Liver (tissue), 9 donors: ENCODE data around the gene TBC1D13. TPM values are rescaled to one million over a fixed set of nuclear protein-coding genes. Genes with fewer than 3 reads are reported as not detected.

Experiments used
- DNase-seq: peaks from one replicate; pipeline ENCODE4 v3.0.0-alpha.2; 2017; ENCODE audit warnings: low spot score
- H3K27ac ChIP-seq, 2 donors: one replicate each; pipeline ENCODE4 v1.7.0; 2013; ENCODE audit warnings: inconsistent platforms in 2 of 2, low read length in 2 of 2, control low read depth in 1 of 2, low read depth in 1 of 2, mild to moderate bottlenecking in 1 of 2
- H3K27me3 ChIP-seq, 4 donors: one replicate each; pipeline versions ENCODE4 v1.6.1 to v1.7.0; 2013; ENCODE audit warnings: low read length in 3 of 4, inconsistent platforms in 1 of 4, mild to moderate bottlenecking in 1 of 4, moderate library complexity in 1 of 4; ENCODE audit not compliant: control insufficient read depth in 4 of 4, insufficient read depth in 4 of 4
- H3K36me3 ChIP-seq, 4 donors: one replicate each; pipeline versions ENCODE4 v1.6.1 to v1.7.0; 2013; ENCODE audit warnings: low read length in 3 of 4, mild to moderate bottlenecking in 3 of 4, low read depth in 1 of 4, moderate library complexity in 1 of 4; ENCODE audit not compliant: control insufficient read depth in 4 of 4, insufficient read depth in 3 of 4
- H3K4me1 ChIP-seq, 4 donors: one replicate each; pipeline versions ENCODE4 v1.6.1 to v1.7.0; 2013; ENCODE audit warnings: low read length in 3 of 4, mild to moderate bottlenecking in 3 of 4, moderate library complexity in 1 of 4; ENCODE audit not compliant: control insufficient read depth in 4 of 4, insufficient read depth in 4 of 4
- H3K4me3 ChIP-seq, 3 donors: one replicate each; pipeline versions ENCODE4 v1.6.1 to v1.7.0; 2013; ENCODE audit warnings: low read length in 3 of 3, control low read depth in 1 of 3, low read depth in 1 of 3, mild to moderate bottlenecking in 1 of 3
- H3K9ac ChIP-seq, 2 donors: one replicate each; pipeline ENCODE4 v1.7.0; 2013; ENCODE audit warnings: low read length in 2 of 2, mild to moderate bottlenecking in 2 of 2, moderate library complexity in 2 of 2, control low read depth in 1 of 2, low read depth in 1 of 2
- H3K9me3 ChIP-seq, 4 donors: one replicate each; pipeline versions ENCODE4 v1.6.1 to v1.7.0; 2013; ENCODE audit warnings: low read length in 3 of 4; ENCODE audit not compliant: control insufficient read depth in 4 of 4
- EGR1 ChIP-seq, 2 donors: IDR thresholded peaks; 2 replicates each; pipeline ENCODE4 v1.6.1; 2016 to 2018; ENCODE audit warnings: antibody characterized with exemption in 2 of 2, low read depth in 2 of 2
- FOXA1 ChIP-seq: IDR thresholded peaks from 2 replicates; pipeline ENCODE4 v1.6.1; 2016; ENCODE audit warnings: antibody characterized with exemption
- FOXA2 ChIP-seq: IDR thresholded peaks from 2 replicates; pipeline ENCODE4 v1.6.1; 2016; ENCODE audit warnings: antibody characterized with exemption
- GABPA ChIP-seq, 2 donors: IDR thresholded peaks in 1 of 2; conservative IDR thresholded peaks in 1 of 2; 2 replicates each; pipeline ENCODE4 v1.6.1; 2016; ENCODE audit warnings: antibody characterized with exemption in 2 of 2, mild to moderate bottlenecking in 1 of 2, moderate library complexity in 1 of 2
- HNF4A ChIP-seq, 2 donors: conservative IDR thresholded peaks; 2 replicates each; pipeline ENCODE4 v1.6.1; 2016; ENCODE audit warnings: antibody characterized with exemption in 2 of 2, mild to moderate bottlenecking in 2 of 2
- HNF4G ChIP-seq: IDR thresholded peaks from 2 replicates; pipeline ENCODE4 v1.6.1; 2016; ENCODE audit warnings: antibody characterized with exemption
- JUND ChIP-seq, 2 donors: IDR thresholded peaks; 2 replicates each; pipeline ENCODE4 v1.6.1; 2016; ENCODE audit warnings: antibody characterized with exemption in 2 of 2
- NR2F2 ChIP-seq: IDR thresholded peaks from 2 replicates; pipeline ENCODE4 v1.6.1; 2016; ENCODE audit warnings: antibody characterized with exemption
- RAD21 ChIP-seq, 2 donors: IDR thresholded peaks; 2 replicates each; pipeline ENCODE4 v1.6.1; 2016; ENCODE audit warnings: antibody characterized with exemption in 2 of 2, mild to moderate bottlenecking in 2 of 2
- RXRA ChIP-seq, 2 donors: IDR thresholded peaks; 2 replicates each; pipeline ENCODE4 v1.6.1; 2017 to 2018; ENCODE audit warnings: antibody characterized with exemption in 2 of 2, mild to moderate bottlenecking in 1 of 2
- SP1 ChIP-seq: IDR thresholded peaks from 2 replicates; pipeline ENCODE4 v1.6.1; 2018; ENCODE audit warnings: antibody characterized with exemption, mild to moderate bottlenecking
- TAF1 ChIP-seq: conservative IDR thresholded peaks from 2 replicates; pipeline ENCODE4 v1.6.1; 2016; ENCODE audit warnings: antibody characterized with exemption, mild to moderate bottlenecking
- YY1 ChIP-seq: IDR thresholded peaks from 2 replicates; pipeline ENCODE4 v1.6.1; 2016; ENCODE audit warnings: antibody characterized with exemption, mild to moderate bottlenecking
- WGBS: extraction: QIAGEN DNeasy Blood & Tissue Kit; methylation state at CpG from one replicate; pipeline ENCODE4 v1.1.7; 2013; 5-methylcytosine and 5-hydroxymethylcytosine counted together
- polyA plus RNA-seq, 2 donors: library from polyadenylated mRNA; stranded (reverse) in 1 of 2; unstranded in 1 of 2; fragments of 200-250 nt in 1 of 2; fragments of >200 nt in 1 of 2; fragmentation: Nextera tagmentation in 1 of 2; extraction: Ambion mirVana in 1 of 2; gene quantifications; one replicate each; pipeline versions ENCODE4 v1.2.1 to v1.2.3, GENCODE V29; 2013 to 2015
- total RNA-seq, 2 donors: library from RNA; depleted of rRNA; stranded (reverse); fragments of >200 nt; gene quantifications; one replicate each; pipeline ENCODE4 v1.2.3, GENCODE V29; 2014
- TF ChIP-seq, protein P1 (sequence below): IDR thresholded peaks from 2 replicates; pipeline ENCODE4 v1.6.1; 2016; ENCODE audit warnings: antibody characterized with exemption
- TF ChIP-seq, protein P2 (sequence below): IDR thresholded peaks from 2 replicates; pipeline ENCODE4 v1.6.1; 2016; ENCODE audit warnings: antibody characterized with exemption, mild to moderate bottlenecking
- TF ChIP-seq, protein P3 (sequence below): IDR thresholded peaks from 2 replicates; pipeline ENCODE4 v1.6.1; 2016; ENCODE audit warnings: antibody characterized with exemption
- TF ChIP-seq, protein P4 (sequence below): IDR thresholded peaks from 2 replicates; pipeline ENCODE4 v1.6.1; 2016; ENCODE audit warnings: antibody characterized with exemption
- TF ChIP-seq, protein P5 (sequence below): fragments of 150-350 bp; IDR thresholded peaks from 2 replicates; pipeline ENCODE4 v1.5.1; 2017; ENCODE audit warnings: improper control_type of control experiment, low read depth, low read length; ENCODE audit not compliant: missing input control
- donor health status: healthy.
- donor health status: healthy.
- donor health status: healthy.
- donor health status: healthy.
- donor health status: healthy.

TBC1D13 gene
- total and polyA plus RNA-seq, 4 donors: 6.3 to 11.7 (median 8.0) TPM

DNA sequence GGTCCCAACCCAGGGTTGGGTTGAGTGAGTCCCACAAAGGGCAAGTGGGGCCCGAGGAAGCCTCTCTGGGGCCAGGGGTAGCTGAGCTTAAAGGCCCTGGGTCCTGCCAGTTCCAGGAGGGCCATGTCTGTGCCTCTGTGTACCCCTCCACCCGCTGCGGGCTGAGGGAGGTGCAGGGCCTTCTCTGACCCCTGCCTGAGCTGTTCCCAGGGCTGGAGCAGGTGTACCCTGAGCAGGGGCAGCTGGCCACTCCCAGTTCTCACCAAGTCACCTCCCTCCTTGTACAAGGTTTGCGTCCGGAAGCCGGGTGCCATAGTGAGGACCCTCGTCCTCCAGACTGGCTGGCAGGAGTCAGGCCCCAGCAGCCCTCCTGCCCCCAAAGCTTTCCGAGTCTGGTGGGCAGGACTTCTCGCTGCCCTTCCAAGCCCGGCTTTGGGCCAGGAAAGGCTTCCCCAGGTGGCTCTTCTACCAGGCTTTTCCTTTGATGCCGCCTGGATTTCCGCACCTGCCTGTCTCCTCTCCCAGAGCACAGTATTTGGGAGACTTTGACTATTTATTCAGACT lies 22.1 kb downstream of the TBC1D13 start (continued):
- TF ChIP-seq FOXA2: no peak

DNA sequence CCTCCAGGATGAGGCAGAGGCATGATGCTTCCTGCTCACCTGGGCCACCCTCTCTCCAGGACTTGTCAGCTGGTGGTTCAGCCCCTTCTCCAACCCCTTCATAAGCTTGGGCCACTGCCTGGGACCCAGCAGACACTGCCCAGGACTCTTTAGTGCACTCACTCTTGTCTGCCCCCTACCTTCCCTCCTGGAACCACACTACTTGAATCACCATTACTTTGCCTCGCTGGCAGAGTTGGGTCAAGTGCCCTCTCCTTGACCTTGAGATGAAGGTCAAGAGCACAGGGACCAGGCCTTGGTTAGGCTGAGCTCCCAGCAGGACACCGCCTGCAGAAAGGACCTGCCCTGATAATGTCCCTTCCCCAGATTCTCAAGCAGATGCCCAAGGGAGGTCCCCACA lies 22.8 kb downstream of the TBC1D13 start:
- WGBS: 80% methylated on average over 2 of the region's 2 CpGs
- Histone ChIP-seq H3K36me3 (peaks cover 17 to 36% (median 20%) of the 10 kb centered on the region in 4 donors), H3K4me3 (no peak overlapping the region), H3K4me1 (no peaks in the 10 kb centered on the region), H3K9me3 (no peaks in the 10 kb centered on the region), H3K27me3 (no peaks in the 10 kb centered on the region), H3K27ac (no peak overlapping the region), H3K9ac (no peak overlapping the region)
- no peak for TF ChIP-seq NR2F2
- no peak for TF ChIP-seq EGR1 (IDR thresholded peaks at IDR 0.05; ENCODE audit: low read depth in 2 of 2)
- no peak for TF ChIP-seq SP1
- TF ChIP-seq, protein P1, sequence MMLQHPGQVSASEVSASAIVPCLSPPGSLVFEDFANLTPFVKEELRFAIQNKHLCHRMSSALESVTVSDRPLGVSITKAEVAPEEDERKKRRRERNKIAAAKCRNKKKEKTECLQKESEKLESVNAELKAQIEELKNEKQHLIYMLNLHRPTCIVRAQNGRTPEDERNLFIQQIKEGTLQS: no peak
- TF ChIP-seq, protein P2, sequence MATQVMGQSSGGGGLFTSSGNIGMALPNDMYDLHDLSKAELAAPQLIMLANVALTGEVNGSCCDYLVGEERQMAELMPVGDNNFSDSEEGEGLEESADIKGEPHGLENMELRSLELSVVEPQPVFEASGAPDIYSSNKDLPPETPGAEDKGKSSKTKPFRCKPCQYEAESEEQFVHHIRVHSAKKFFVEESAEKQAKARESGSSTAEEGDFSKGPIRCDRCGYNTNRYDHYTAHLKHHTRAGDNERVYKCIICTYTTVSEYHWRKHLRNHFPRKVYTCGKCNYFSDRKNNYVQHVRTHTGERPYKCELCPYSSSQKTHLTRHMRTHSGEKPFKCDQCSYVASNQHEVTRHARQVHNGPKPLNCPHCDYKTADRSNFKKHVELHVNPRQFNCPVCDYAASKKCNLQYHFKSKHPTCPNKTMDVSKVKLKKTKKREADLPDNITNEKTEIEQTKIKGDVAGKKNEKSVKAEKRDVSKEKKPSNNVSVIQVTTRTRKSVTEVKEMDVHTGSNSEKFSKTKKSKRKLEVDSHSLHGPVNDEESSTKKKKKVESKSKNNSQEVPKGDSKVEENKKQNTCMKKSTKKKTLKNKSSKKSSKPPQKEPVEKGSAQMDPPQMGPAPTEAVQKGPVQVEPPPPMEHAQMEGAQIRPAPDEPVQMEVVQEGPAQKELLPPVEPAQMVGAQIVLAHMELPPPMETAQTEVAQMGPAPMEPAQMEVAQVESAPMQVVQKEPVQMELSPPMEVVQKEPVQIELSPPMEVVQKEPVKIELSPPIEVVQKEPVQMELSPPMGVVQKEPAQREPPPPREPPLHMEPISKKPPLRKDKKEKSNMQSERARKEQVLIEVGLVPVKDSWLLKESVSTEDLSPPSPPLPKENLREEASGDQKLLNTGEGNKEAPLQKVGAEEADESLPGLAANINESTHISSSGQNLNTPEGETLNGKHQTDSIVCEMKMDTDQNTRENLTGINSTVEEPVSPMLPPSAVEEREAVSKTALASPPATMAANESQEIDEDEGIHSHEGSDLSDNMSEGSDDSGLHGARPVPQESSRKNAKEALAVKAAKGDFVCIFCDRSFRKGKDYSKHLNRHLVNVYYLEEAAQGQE: no peak
- no peak for TF ChIP-seq HNF4A (conservative IDR thresholded peaks at IDR 0.05)
- TF ChIP-seq TAF1: no peak
- no peak for TF ChIP-seq RXRA (IDR thresholded peaks at IDR 0.05)
- no peak for TF ChIP-seq FOXA2
- TF ChIP-seq JUND (IDR thresholded peaks at IDR 0.05): no peak
- TF ChIP-seq, protein P3, sequence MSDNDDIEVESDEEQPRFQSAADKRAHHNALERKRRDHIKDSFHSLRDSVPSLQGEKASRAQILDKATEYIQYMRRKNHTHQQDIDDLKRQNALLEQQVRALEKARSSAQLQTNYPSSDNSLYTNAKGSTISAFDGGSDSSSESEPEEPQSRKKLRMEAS: no peak
- TF ChIP-seq FOXA1: no peak
- TF ChIP-seq RAD21 (IDR thresholded peaks at IDR 0.05): no peak
- TF ChIP-seq GABPA (IDR thresholded peaks at IDR 0.05 in 1 of 2, conservative IDR thresholded peaks at IDR 0.05 in 1 of 2): no peak
- TF ChIP-seq, protein P4, sequence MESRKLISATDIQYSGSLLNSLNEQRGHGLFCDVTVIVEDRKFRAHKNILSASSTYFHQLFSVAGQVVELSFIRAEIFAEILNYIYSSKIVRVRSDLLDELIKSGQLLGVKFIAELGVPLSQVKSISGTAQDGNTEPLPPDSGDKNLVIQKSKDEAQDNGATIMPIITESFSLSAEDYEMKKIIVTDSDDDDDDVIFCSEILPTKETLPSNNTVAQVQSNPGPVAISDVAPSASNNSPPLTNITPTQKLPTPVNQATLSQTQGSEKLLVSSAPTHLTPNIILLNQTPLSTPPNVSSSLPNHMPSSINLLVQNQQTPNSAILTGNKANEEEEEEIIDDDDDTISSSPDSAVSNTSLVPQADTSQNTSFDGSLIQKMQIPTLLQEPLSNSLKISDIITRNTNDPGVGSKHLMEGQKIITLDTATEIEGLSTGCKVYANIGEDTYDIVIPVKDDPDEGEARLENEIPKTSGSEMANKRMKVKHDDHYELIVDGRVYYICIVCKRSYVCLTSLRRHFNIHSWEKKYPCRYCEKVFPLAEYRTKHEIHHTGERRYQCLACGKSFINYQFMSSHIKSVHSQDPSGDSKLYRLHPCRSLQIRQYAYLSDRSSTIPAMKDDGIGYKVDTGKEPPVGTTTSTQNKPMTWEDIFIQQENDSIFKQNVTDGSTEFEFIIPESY: no peak
- TF ChIP-seq HNF4G: no peak
- TF ChIP-seq YY1: no peak
- TF ChIP-seq, protein P5, sequence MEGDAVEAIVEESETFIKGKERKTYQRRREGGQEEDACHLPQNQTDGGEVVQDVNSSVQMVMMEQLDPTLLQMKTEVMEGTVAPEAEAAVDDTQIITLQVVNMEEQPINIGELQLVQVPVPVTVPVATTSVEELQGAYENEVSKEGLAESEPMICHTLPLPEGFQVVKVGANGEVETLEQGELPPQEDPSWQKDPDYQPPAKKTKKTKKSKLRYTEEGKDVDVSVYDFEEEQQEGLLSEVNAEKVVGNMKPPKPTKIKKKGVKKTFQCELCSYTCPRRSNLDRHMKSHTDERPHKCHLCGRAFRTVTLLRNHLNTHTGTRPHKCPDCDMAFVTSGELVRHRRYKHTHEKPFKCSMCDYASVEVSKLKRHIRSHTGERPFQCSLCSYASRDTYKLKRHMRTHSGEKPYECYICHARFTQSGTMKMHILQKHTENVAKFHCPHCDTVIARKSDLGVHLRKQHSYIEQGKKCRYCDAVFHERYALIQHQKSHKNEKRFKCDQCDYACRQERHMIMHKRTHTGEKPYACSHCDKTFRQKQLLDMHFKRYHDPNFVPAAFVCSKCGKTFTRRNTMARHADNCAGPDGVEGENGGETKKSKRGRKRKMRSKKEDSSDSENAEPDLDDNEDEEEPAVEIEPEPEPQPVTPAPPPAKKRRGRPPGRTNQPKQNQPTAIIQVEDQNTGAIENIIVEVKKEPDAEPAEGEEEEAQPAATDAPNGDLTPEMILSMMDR: no peak
- DNase-seq: no peak
